Measurements from ENCODE around the gene RPSA. TPM values are rescaled to one million over a fixed set of nuclear protein-coding genes. Genes with fewer than 3 reads are reported as not detected.

RPSA gene
- total and polyA plus RNA-seq, 2 experiments from 2014 or later: 1,591 to 1,827 TPM

DNA sequence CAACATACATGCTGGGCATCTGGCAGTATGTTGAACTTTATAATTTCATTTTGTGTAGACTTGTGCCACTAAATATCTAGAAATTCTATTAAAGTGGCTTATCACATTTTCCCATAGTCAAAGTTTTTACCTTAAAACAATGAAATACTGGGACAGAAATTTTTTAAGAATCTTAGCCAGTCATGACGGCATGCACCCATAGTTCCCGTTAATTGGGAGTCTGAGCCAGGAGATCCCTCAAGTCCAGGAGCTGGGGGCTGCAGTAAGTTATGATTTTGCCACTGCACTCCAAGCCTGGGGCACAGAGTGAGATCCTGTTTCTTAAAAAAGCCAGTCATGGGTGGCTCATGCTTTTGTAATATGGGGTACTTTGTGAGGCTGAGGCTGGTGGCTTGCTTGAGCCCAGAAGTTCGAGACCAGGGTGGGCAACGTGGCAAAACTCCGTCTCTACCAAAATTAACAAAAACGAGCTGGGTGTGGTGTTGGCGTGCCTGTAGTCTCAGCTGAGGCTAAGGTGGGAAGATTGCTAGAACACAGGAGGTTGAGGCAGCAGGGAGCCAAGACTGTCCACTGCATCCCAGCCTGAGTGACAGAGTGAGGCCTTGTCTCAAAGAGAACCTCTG is 3.1 kb downstream of the RPSA start:
- H3K4me3 Mint-ChIP-seq: peak overlapping the region; percentile 62
- Histone ChIP-seq H3F3A (replicated peaks; ENCODE audit: low read depth) (peaks cover 72% of the 10 kb centered on the region), H3K4me1 (ENCODE audit: insufficient read depth) (peaks cover 23% of the 10 kb centered on the region), H3K4me3 (peak overlapping the region; percentile 64), H3K36me3 (ENCODE audit: insufficient read depth) (peaks cover 66% of the 10 kb centered on the region), H2AFZ (no peak overlapping the region), H3K27ac (ENCODE audit: low read depth) (peak overlapping the region; percentile 80), H3K4me2 (peak overlapping the region; percentile 63), H3K9me2 (ENCODE audit: insufficient read depth) (no peaks in the 10 kb centered on the region), H4K20me1 (replicated peaks; ENCODE audit: insufficient read depth) (peaks cover 51% of the 10 kb centered on the region), H3K79me2 (replicated peaks; ENCODE audit: insufficient read depth) (peaks cover 47% of the 10 kb centered on the region), H3K27me3 (ENCODE audit: insufficient read depth) (no peaks in the 10 kb centered on the region)
- no peak for DNase-seq (ENCODE audit: low spot score)
- ATAC-seq: no peak
- TF ChIP-seq POLR2AphosphoS5 (IDR thresholded peaks at IDR 0.05; ENCODE audit: low read depth): 0 out of 2 replicates have a peak, but pooled peaks have one; percentile 32
- no peak for TF ChIP-seq JUNB (IDR thresholded peaks at IDR 0.05; ENCODE audit: unreplicated experiment)
- peaks cover 3% of the 10 kb centered on the region; the same call in 1 of the 3 replicates for H3K9me3 Mint-ChIP-seq
- H3K27ac Mint-ChIP-seq: peak overlapping the region; percentile 96
- peaks cover 27% of the 10 kb centered on the region for H3K27me3 Mint-ChIP-seq (ENCODE audit: insufficient read depth, low read depth, poor library complexity)
- peaks cover 82% of the 10 kb centered on the region for H3K36me3 Mint-ChIP-seq (ENCODE audit: low read depth)
- H3K4me1 Mint-ChIP-seq: peaks cover 44% of the 10 kb centered on the region

DNA sequence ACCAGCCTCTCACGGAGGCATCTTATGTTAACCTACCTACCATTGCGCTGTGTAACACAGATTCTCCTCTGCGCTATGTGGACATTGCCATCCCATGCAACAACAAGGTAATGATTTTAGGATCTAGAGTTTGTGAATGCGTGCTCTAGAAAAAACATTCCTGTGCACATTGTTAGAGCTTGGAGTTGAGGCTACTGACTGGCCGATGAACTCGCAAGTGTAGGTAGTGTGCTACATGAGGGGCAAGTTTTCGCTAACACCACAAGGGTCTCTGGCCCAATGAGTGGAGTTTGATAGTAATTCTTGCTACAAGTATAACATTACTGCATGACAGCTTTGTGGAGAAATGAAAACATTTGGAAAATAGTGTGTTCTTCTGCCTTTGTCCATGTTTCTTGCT is 4.4 kb downstream of the RPSA start:
- no peak for DNase-seq (ENCODE audit: low spot score)
- H3K27me3 ChIP-seq (ENCODE audit: insufficient read depth): no peaks in the 10 kb centered on the region
- H3K4me2 ChIP-seq: no peak overlapping the region
- H3K4me1 ChIP-seq (ENCODE audit: insufficient read depth): peaks cover 22% of the 10 kb centered on the region
- Mint-ChIP-seq H3K27ac (peak overlapping the region; percentile 81; the same call in 1 of the 2 replicates), H3K4me1 (peaks cover 35% of the 10 kb centered on the region), H3K9me3 (peaks cover 3% of the 10 kb centered on the region; the same call in 1 of the 3 replicates), H3K27me3 (ENCODE audit: insufficient read depth, low read depth, poor library complexity) (peaks cover 32% of the 10 kb centered on the region), H3K36me3 (ENCODE audit: low read depth) (peaks cover 90% of the 10 kb centered on the region), H3K4me3 (no peak overlapping the region)
- no peak overlapping the region for H2AFZ ChIP-seq
- TF ChIP-seq CREB1 (CRISPR knock-in tag; IDR thresholded peaks at IDR 0.05; ENCODE audit: low read depth) (no peak), ZNF331 (CRISPR knock-in tag; IDR thresholded peaks at IDR 0.05; ENCODE audit: low read depth) (no peak), JUNB (IDR thresholded peaks at IDR 0.05; ENCODE audit: unreplicated experiment) (no peak)
- H3K4me3 ChIP-seq: no peak overlapping the region; the same call in 1 of the 2 replicates
- no peaks in the 10 kb centered on the region for H3K9me2 ChIP-seq (ENCODE audit: insufficient read depth)
- H3K27ac ChIP-seq (ENCODE audit: low read depth): peak overlapping the region; percentile 80
- peaks cover 81% of the 10 kb centered on the region for H3F3A ChIP-seq (replicated peaks; ENCODE audit: low read depth)
- peaks cover 66% of the 10 kb centered on the region for H3K36me3 ChIP-seq (ENCODE audit: insufficient read depth)
- ATAC-seq: no peak
- H3K79me2 ChIP-seq (replicated peaks; ENCODE audit: insufficient read depth): peaks cover 47% of the 10 kb centered on the region
- H4K20me1 ChIP-seq (replicated peaks; ENCODE audit: insufficient read depth): peaks cover 51% of the 10 kb centered on the region

DNA sequence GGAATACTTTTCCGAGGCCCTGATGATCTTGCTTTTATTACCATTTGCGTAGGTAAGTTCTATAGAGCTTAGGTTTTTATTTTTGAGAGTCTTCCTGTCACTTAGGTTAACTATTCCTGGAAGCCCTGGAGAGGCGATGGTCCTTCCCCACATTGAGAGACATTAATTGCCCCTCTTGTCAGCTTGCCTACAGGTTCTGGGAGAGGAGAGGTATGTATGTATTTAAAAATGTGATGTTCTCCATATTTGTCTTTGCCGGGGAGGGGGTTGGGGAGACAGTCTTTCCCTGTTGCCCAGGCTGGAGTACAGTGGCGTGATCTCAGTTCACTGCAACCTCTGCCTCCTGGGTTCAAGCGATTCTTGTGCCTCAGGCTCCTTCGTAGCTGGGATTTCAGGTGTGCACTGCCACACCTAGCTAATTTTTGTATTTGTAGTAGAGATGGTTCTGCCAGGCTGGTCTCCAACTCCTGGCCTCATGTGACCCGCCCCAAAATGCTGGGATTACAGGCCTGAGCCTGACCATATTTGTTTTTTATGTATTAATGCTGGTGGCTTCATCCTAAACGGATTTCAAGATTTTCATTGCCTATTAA is 6.2 kb downstream of the RPSA start:
- H3K4me1 Mint-ChIP-seq: peaks cover 31% of the 10 kb centered on the region
- H3K27me3 Mint-ChIP-seq (ENCODE audit: insufficient read depth, low read depth, poor library complexity): peaks cover 24% of the 10 kb centered on the region
- H3K9me3 Mint-ChIP-seq: peaks cover 3% of the 10 kb centered on the region; the same call in 1 of the 3 replicates
- TF ChIP-seq POLR2AphosphoS5 (IDR thresholded peaks at IDR 0.05; ENCODE audit: low read depth): 0 out of 2 replicates have a peak, but pooled peaks have one; percentile 22
- no peak for TF ChIP-seq JUNB (IDR thresholded peaks at IDR 0.05; ENCODE audit: unreplicated experiment)
- TF ChIP-seq EZH2phosphoT487 (IDR thresholded peaks at IDR 0.05; ENCODE audit: unreplicated experiment): no peak
- Histone ChIP-seq H3K36me3 (ENCODE audit: insufficient read depth) (peaks cover 60% of the 10 kb centered on the region), H3K4me1 (ENCODE audit: insufficient read depth) (peaks cover 20% of the 10 kb centered on the region), H4K20me1 (replicated peaks; ENCODE audit: insufficient read depth) (peaks cover 45% of the 10 kb centered on the region), H3K4me2 (no peak overlapping the region), H3K27ac (ENCODE audit: low read depth) (peak overlapping the region; percentile 80), H3K4me3 (no peak overlapping the region), H3K27me3 (ENCODE audit: insufficient read depth) (no peaks in the 10 kb centered on the region), H3K9me2 (ENCODE audit: insufficient read depth) (no peaks in the 10 kb centered on the region), H3F3A (replicated peaks; ENCODE audit: low read depth) (peaks cover 88% of the 10 kb centered on the region), H2AFZ (no peak overlapping the region), H3K79me2 (replicated peaks; ENCODE audit: insufficient read depth) (peaks cover 35% of the 10 kb centered on the region)
- peaks cover 78% of the 10 kb centered on the region for H3K36me3 Mint-ChIP-seq (ENCODE audit: low read depth)
- H3K4me3 Mint-ChIP-seq: no peak overlapping the region
- H3K27ac Mint-ChIP-seq: peak overlapping the region; percentile 84; the same call in 1 of the 2 replicates
- ATAC-seq (no peak), DNase-seq (ENCODE audit: low spot score) (no peak)
